ENCODE data around the gene PRLHR.

- TF ChIP-seq CTCF (IDR thresholded peaks at IDR 0.05) (peak; percentile 7 to 45 (median 31)), POLR2A (IDR thresholded peaks at IDR 0.05) (no peak)
Measured at GRCh38 chr10:118594392-118595063, 920 bp downstream of the PRLHR start.

Measured in uterus (tissue), 2 donors.